Nephron (organoid): Measurements from ENCODE around the gene LRRC25.

Experiments
- H3K27ac Mint-ChIP-seq, 3 experiments: 2 replicates each; pipeline ENCODE4 v1.8.0; 2020; ENCODE audit warnings: mixed read lengths in 3 of 3, mild to moderate bottlenecking in 2 of 3, moderate library complexity in 1 of 3
- H3K27me3 Mint-ChIP-seq: 2 replicates; pipeline ENCODE4 v1.8.0; 2021; ENCODE audit warnings: low read depth, mild to moderate bottlenecking, moderate library complexity, mixed read lengths
- H3K36me3 Mint-ChIP-seq: 2 replicates; pipeline ENCODE4 v1.8.0; 2020; ENCODE audit warnings: low read depth, mixed read lengths
- H3K4me1 Mint-ChIP-seq: 2 replicates; pipeline ENCODE4 v1.8.0; 2020; ENCODE audit warnings: mixed read lengths
- H3K4me3 Mint-ChIP-seq, 3 experiments: 2 replicates each; pipeline ENCODE4 v1.8.0; 2020; ENCODE audit warnings: mild to moderate bottlenecking in 3 of 3, mixed read lengths in 3 of 3, moderate library complexity in 2 of 3
- H3K9me3 Mint-ChIP-seq: 2 replicates; pipeline ENCODE4 v1.8.0; 2020; ENCODE audit warnings: mixed read lengths
- TF ChIP-seq, protein P1 (sequence below), 3 experiments: fragments of 200-600 bp; sonication (generic); IDR thresholded peaks; one replicate each; pipeline ENCODE4 v1.5.0; 2021; ENCODE audit warnings: antibody characterized with exemption in 3 of 3; ENCODE audit not compliant: unreplicated experiment in 3 of 3

The LRRC25 gene

GRCh38 chr19:18342090-18342632 is 55.3 kb downstream of the LRRC25 start:
- TF ChIP-seq, protein P1, sequence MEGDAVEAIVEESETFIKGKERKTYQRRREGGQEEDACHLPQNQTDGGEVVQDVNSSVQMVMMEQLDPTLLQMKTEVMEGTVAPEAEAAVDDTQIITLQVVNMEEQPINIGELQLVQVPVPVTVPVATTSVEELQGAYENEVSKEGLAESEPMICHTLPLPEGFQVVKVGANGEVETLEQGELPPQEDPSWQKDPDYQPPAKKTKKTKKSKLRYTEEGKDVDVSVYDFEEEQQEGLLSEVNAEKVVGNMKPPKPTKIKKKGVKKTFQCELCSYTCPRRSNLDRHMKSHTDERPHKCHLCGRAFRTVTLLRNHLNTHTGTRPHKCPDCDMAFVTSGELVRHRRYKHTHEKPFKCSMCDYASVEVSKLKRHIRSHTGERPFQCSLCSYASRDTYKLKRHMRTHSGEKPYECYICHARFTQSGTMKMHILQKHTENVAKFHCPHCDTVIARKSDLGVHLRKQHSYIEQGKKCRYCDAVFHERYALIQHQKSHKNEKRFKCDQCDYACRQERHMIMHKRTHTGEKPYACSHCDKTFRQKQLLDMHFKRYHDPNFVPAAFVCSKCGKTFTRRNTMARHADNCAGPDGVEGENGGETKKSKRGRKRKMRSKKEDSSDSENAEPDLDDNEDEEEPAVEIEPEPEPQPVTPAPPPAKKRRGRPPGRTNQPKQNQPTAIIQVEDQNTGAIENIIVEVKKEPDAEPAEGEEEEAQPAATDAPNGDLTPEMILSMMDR (IDR thresholded peaks at IDR 0.05; ENCODE audit: unreplicated experiment in 3 of 3) = no peak
- Mint-ChIP-seq H3K4me1 (peaks cover 20% of the 10 kb centered on the region), H3K27me3 (peaks cover 2% of the 10 kb centered on the region), H3K27ac (peak overlapping the region in 2 of 3 experiments; percentile 51 to 65), H3K4me3 (peak overlapping the region; percentile 74 to 84 (median 75)), H3K9me3 (no peaks in the 10 kb centered on the region), H3K36me3 (peaks cover 7% of the 10 kb centered on the region)
